HepG2 (cell line): ENCODE results near the gene B4GALT1. TPM values are rescaled to one million over a fixed set of nuclear protein-coding genes. Genes with fewer than 3 reads are reported as not detected.
A peak's percentile ranks its signal among the peaks of the same experiment; 100 is the strongest.

Source experiments
- AHDC1 ChIP-seq: sonication (generic); formaldehyde crosslinking; IDR thresholded peaks from 2 replicates; pipeline ENCODE4 v1.5.1; 2020; ENCODE audit warnings: mild to moderate bottlenecking, missing genetic modification reagents, borderline replicate concordance
- CHD4 ChIP-seq: fragments of 200-600 bp; sonication (generic); IDR thresholded peaks from 2 replicates; pipeline ENCODE4 v1.7.0; 2017; ENCODE audit warnings: mild to moderate bottlenecking, low read length, borderline replicate concordance
- CREM ChIP-seq, 2 experiments: sonication (generic) in 1 of 2; formaldehyde crosslinking in 1 of 2; IDR thresholded peaks; 2 replicates each; pipeline versions ENCODE4 v1.4.0 to v1.6.1; 2016 to 2020; ENCODE audit warnings: antibody characterized with exemption in 1 of 2, mild to moderate bottlenecking in 1 of 2, missing genetic modification reagents in 1 of 2
- HDAC2 ChIP-seq: sonication (generic); formaldehyde crosslinking; IDR thresholded peaks from 2 replicates; pipeline ENCODE4 v1.4.0; 2020; ENCODE audit warnings: missing genetic modification reagents
- HMG20A ChIP-seq: IDR thresholded peaks from 2 replicates; pipeline ENCODE4 v1.6.1; 2016; ENCODE audit warnings: borderline replicate concordance
- MXI1 ChIP-seq: IDR thresholded peaks from 3 replicates; pipeline ENCODE4 v1.6.1; 2012; ENCODE audit warnings: low read depth, low read length, inconsistent platforms, borderline replicate concordance
- MZF1 ChIP-seq: sonication (generic); formaldehyde crosslinking; IDR thresholded peaks from 2 replicates; pipeline ENCODE4 v1.8.1; 2023; ENCODE audit warnings: mild to moderate bottlenecking, missing genetic modification reagents, borderline replicate concordance
- NCOR1 ChIP-seq: fragments of 200-600 bp; sonication (generic); IDR thresholded peaks from 2 replicates; pipeline ENCODE4 v1.7.0; 2017; ENCODE audit warnings: antibody characterized with exemption, low read length, borderline replicate concordance
- NFIC ChIP-seq: IDR thresholded peaks from 2 replicates; pipeline ENCODE4 v1.6.1; 2012; ENCODE audit warnings: mild to moderate bottlenecking, low read length, inconsistent platforms
- PHF21A ChIP-seq: sonication (generic); formaldehyde crosslinking; IDR thresholded peaks from 2 replicates; pipeline ENCODE4 v1.5.0; 2020; ENCODE audit warnings: mild to moderate bottlenecking, missing genetic modification reagents
- RNF2 ChIP-seq: fragments of 450-650 bp; conservative IDR thresholded peaks from 2 replicates; pipeline ENCODE4 v1.6.1; 2016; ENCODE audit warnings: low read depth
- SMAD1 ChIP-seq: sonication (generic); formaldehyde crosslinking; IDR thresholded peaks from 2 replicates; pipeline ENCODE4 v1.4.0; 2020; ENCODE audit warnings: missing genetic modification reagents, low read depth, mild to moderate bottlenecking, borderline replicate concordance
- TCF7 ChIP-seq: sonication (generic); IDR thresholded peaks from 2 replicates; pipeline ENCODE4 v1.6.1; 2016; ENCODE audit warnings: antibody characterized with exemption, low read depth
- TFDP2 ChIP-seq: sonication (generic); formaldehyde crosslinking; IDR thresholded peaks from 2 replicates; pipeline ENCODE4 v1.4.0; 2020; ENCODE audit warnings: missing genetic modification reagents
- TOPORS ChIP-seq: sonication (generic); formaldehyde crosslinking; IDR thresholded peaks from 2 replicates; pipeline ENCODE4 v1.8.0; 2023; ENCODE audit warnings: mild to moderate bottlenecking, missing genetic modification reagents
- ZBTB8A ChIP-seq: sonication (generic); formaldehyde crosslinking; IDR thresholded peaks from 2 replicates; pipeline ENCODE4 v1.4.0; 2020; ENCODE audit warnings: mild to moderate bottlenecking, low read depth, missing genetic modification reagents, borderline replicate concordance
- ZNF292 ChIP-seq: sonication (generic); formaldehyde crosslinking; IDR thresholded peaks from 2 replicates; pipeline ENCODE4 v1.8.1; 2022; ENCODE audit warnings: mild to moderate bottlenecking, low read depth, missing genetic modification reagents, borderline replicate concordance
- ZNF296 ChIP-seq: sonication (generic); formaldehyde crosslinking; conservative IDR thresholded peaks from 2 replicates; pipeline ENCODE4 v1.5.0; 2020; ENCODE audit warnings: mild to moderate bottlenecking, missing genetic modification reagents
- ZNF331 ChIP-seq: sonication (generic); formaldehyde crosslinking; IDR thresholded peaks from 2 replicates; pipeline ENCODE4 v1.4.0; 2020; ENCODE audit warnings: missing genetic modification reagents
- ZNF460 ChIP-seq: sonication (generic); formaldehyde crosslinking; IDR thresholded peaks from 2 replicates; pipeline ENCODE4 v1.5.1; 2020; ENCODE audit warnings: missing genetic modification reagents, mild to moderate bottlenecking, borderline replicate concordance
- ZNF652 ChIP-seq: IDR thresholded peaks from 2 replicates; pipeline ENCODE4 v1.6.1; 2016; ENCODE audit warnings: low read depth, borderline replicate concordance
- ZNF670 ChIP-seq: sonication (generic); formaldehyde crosslinking; IDR thresholded peaks from 2 replicates; pipeline ENCODE4 v1.8.0; 2022; ENCODE audit warnings: mild to moderate bottlenecking, missing genetic modification reagents, borderline replicate concordance
- ZNF772 ChIP-seq: sonication (generic); formaldehyde crosslinking; IDR thresholded peaks from 2 replicates; pipeline ENCODE4 v1.5.0; 2020; ENCODE audit warnings: mild to moderate bottlenecking, missing genetic modification reagents
- polyA plus RNA-seq, 8 experiments: library from polyadenylated mRNA; depleted of rRNA in 3 of 8; stranded (reverse) in 7 of 8; unstranded in 1 of 8; fragments of >200 nt; fragmentation: Illumina TruSeq in 4 of 8; extraction: Trizol in 4 of 8; gene quantifications; 2 replicates each; pipeline versions ENCODE4 v1.2.1 to v1.2.3, GENCODE V29; 2011 to 2016; ENCODE audit warnings: low read depth in 4 of 8, missing spikeins in 1 of 8, mixed read lengths in 1 of 8; ENCODE audit not compliant: insufficient read depth in 1 of 8
- total RNA-seq, 5 experiments: library from RNA; depleted of rRNA; stranded (reverse); fragments of >200 nt; fragmentation: Illumina TruSeq; extraction: Trizol; gene quantifications; 2 replicates each; pipeline ENCODE4 v1.2.3, GENCODE V29; 2016; ENCODE audit warnings: low read depth in 1 of 5

Gene B4GALT1
- total and polyA plus RNA-seq, 2 of the 13 experiments (the other 11 are each of a cell fraction or from before 2014, with no cell fraction given): 15.7 to 33.5 TPM

- TF ChIP-seq PHF21A (CRISPR knock-in tag): peak; percentile 55; the same call in 1 of the 2 replicates
- no peak for TF ChIP-seq ZNF772
- 0 out of 2 replicates have a peak, but pooled peaks have one; percentile 46 for TF ChIP-seq CHD4
- TF ChIP-seq SMAD1 (CRISPR knock-in tag): no peak
- peak; percentile 54; the same call in 1 of the 2 replicates for TF ChIP-seq NFIC
- TF ChIP-seq TOPORS (CRISPR knock-in tag): no peak
- peak; percentile 56; the same call in 1 of the 2 replicates for TF ChIP-seq NCOR1
- TF ChIP-seq MZF1 (CRISPR knock-in tag): no peak
- TF ChIP-seq HDAC2: peak; percentile 28; the same call in 1 of the 2 replicates
- no peak for TF ChIP-seq ZNF670 (CRISPR knock-in tag)
- peak; percentile 50; the same call in 1 of the 2 replicates for TF ChIP-seq ZNF460
- no peak; the same call in 2 of the 3 replicates for TF ChIP-seq MXI1
- 0 out of 2 replicates have a peak, but pooled peaks have one; percentile 7 for TF ChIP-seq ZNF331 (CRISPR knock-in tag)
- no peak for TF ChIP-seq ZBTB8A (CRISPR knock-in tag)
- TF ChIP-seq HMG20A (CRISPR knock-in tag): peak; percentile 1; the same call in 1 of the 2 replicates
- no peak for TF ChIP-seq ZNF296 (CRISPR knock-in tag)
- no peak for TF ChIP-seq RNF2
- peak; percentile 96 for TF ChIP-seq ZNF652
- TF ChIP-seq TFDP2 (CRISPR knock-in tag): no peak
- peak; percentile 50; the same call in 1 of the 2 replicates for TF ChIP-seq CREM (IDR thresholded peaks at IDR 0.05)
- TF ChIP-seq CREM (CRISPR knock-in tag; IDR thresholded peaks at IDR 0.05): no peak
- peak; percentile 65; the same call in 1 of the 2 replicates for TF ChIP-seq ZNF292
- peak; percentile 4; the same call in 1 of the 2 replicates for TF ChIP-seq TCF7
- peak; percentile 60; the same call in 1 of the 2 replicates for TF ChIP-seq AHDC1
Observed at GRCh38 chr9:33172256-33173238, 5.4 kb upstream of the B4GALT1 start (continued).
